Measurements from ENCODE around the gene FGFR3. TPM values are rescaled to one million over a fixed set of nuclear protein-coding genes. Genes with fewer than 3 reads are reported as not detected.

Gene FGFR3
- total RNA-seq, 2 donors from 2014 or later: 8.7 to 78.2 TPM

- intact Hi-C loops (cut with DNase I): no loop called here
- peak overlapping the region in 1 of 2 donors; percentile 23 for H3K27ac ChIP-seq
- no peak for DNase-seq (ENCODE audit: low spot score)
- H3K9me3 ChIP-seq: no peaks in the 10 kb centered on the region
- peaks cover 5% of the 10 kb centered on the region for H3K4me1 ChIP-seq (replicated peaks)
- H3K4me3 ChIP-seq: no peak overlapping the region
- TF ChIP-seq POLR2A (IDR thresholded peaks at IDR 0.05) (peak; percentile 19), POLR2AphosphoS5 (IDR thresholded peaks at IDR 0.05) (no peak)
- TF ChIP-seq, protein P1, sequence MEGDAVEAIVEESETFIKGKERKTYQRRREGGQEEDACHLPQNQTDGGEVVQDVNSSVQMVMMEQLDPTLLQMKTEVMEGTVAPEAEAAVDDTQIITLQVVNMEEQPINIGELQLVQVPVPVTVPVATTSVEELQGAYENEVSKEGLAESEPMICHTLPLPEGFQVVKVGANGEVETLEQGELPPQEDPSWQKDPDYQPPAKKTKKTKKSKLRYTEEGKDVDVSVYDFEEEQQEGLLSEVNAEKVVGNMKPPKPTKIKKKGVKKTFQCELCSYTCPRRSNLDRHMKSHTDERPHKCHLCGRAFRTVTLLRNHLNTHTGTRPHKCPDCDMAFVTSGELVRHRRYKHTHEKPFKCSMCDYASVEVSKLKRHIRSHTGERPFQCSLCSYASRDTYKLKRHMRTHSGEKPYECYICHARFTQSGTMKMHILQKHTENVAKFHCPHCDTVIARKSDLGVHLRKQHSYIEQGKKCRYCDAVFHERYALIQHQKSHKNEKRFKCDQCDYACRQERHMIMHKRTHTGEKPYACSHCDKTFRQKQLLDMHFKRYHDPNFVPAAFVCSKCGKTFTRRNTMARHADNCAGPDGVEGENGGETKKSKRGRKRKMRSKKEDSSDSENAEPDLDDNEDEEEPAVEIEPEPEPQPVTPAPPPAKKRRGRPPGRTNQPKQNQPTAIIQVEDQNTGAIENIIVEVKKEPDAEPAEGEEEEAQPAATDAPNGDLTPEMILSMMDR (IDR thresholded peaks at IDR 0.05): no peak
- 63% methylated on average over 8 of the region's 8 CpGs for WGBS
- H3K27me3 ChIP-seq (replicated peaks; ENCODE audit: insufficient read depth): peaks cover 4% of the 10 kb centered on the region
- H3K36me3 ChIP-seq: no peaks in the 10 kb centered on the region
These were observed 41.2 kb upstream of the FGFR3 start for GRCh38 chr4:1751919-1752283.

GRCh38 chr4:1752284-1753041 is 40.6 kb upstream of the FGFR3 start:
- H3K4me1 ChIP-seq (replicated peaks): peaks cover 5% of the 10 kb centered on the region
- TF ChIP-seq, protein P1 (IDR thresholded peaks at IDR 0.05): peak in 1 of 4 experiments; percentile 47
- TF ChIP-seq POLR2A (IDR thresholded peaks at IDR 0.05) (no peak), POLR2AphosphoS5 (IDR thresholded peaks at IDR 0.05) (peak; percentile 49)
- whole genome bisulfite sequencing: 31% methylated on average over 34 of the region's 35 CpGs
- intact Hi-C loops (cut with DNase I): no loop called here
- no peaks in the 10 kb centered on the region for H3K9me3 ChIP-seq
- peak overlapping the region; percentile 21 to 23 for H3K27ac ChIP-seq
- H3K27me3 ChIP-seq (replicated peaks; ENCODE audit: insufficient read depth): peaks cover 4% of the 10 kb centered on the region
- no peak overlapping the region for H3K4me3 ChIP-seq
- H3K36me3 ChIP-seq: no peaks in the 10 kb centered on the region
- peak; percentile 62 for DNase-seq (ENCODE audit: low spot score)

DNA sequence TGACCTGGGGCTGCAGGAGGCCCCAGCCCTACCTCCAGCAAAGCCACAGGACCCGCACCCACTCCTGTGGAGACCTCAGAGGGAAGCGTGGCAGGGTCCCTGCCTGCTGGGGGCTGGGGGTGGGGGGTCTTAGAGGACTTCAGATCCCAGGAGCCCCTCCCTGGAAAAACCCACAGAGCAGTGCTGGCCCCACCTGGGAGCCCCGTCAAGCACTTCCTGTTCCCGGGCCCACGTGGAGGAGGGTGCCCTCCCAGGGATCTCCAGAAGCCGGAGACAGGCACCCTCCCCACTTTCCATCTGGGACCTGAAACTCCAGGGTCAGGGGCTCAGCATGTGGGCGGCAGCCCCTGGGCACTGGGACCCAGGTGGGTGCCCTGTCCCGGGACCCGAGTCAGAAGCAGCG is 39.8 kb upstream of the FGFR3 start:
- H3K9me3 ChIP-seq: no peaks in the 10 kb centered on the region
- no peak overlapping the region for H3K4me3 ChIP-seq
- TF ChIP-seq, protein P1 (IDR thresholded peaks at IDR 0.05): no peak
- no peak for TF ChIP-seq POLR2AphosphoS5 (IDR thresholded peaks at IDR 0.05)
- no peak for TF ChIP-seq POLR2A (IDR thresholded peaks at IDR 0.05)
- H3K27ac ChIP-seq: no peak overlapping the region
- WGBS: 76% methylated on average over 7 of the region's 10 CpGs
- H3K36me3 ChIP-seq: no peaks in the 10 kb centered on the region
- intact Hi-C loops (cut with DNase I): no loop called here
- H3K27me3 ChIP-seq (replicated peaks; ENCODE audit: insufficient read depth): peaks cover 2% of the 10 kb centered on the region
- H3K4me1 ChIP-seq (replicated peaks): peaks cover 4% of the 10 kb centered on the region
- DNase-seq (ENCODE audit: low spot score): no peak

DNA sequence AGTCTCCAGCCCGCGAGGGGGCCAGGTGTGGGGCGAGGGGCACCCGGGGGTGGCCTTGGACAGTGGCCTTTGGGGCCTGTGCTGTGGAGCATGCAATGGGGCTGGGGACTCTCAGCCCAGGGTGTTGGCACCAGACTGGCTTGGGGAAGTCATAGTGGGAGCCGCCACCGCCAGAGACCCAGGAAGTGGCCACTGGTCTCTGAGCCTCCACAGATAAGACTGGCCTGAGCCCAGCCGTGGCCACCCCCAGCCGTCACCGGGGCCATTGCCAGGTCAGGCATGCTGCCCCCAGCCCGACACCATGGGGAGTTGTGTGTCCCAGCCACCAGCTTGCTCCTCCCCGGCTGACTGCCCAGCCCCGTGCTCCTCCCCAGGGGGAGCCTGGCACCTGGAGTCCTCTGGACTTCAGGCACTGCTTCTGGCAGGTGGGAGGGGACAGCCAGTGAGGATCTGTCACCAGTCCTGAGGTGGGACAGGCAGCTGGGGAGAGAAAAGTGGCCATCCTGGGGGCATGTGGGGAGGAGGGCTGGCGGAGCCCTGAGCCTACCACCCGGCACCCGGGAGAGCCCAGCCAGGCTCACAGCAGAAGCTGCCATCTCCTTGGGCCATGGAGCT is 39.3 kb upstream of the FGFR3 start:
- Histone ChIP-seq H3K27me3 (replicated peaks; ENCODE audit: insufficient read depth) (no peaks in the 10 kb centered on the region), H3K36me3 (no peaks in the 10 kb centered on the region), H3K4me3 (no peak overlapping the region), H3K9me3 (no peaks in the 10 kb centered on the region), H3K4me1 (replicated peaks) (no peaks in the 10 kb centered on the region), H3K27ac (no peak overlapping the region)
- no peak for DNase-seq (ENCODE audit: low spot score)
- 77% methylated on average over 11 of the region's 15 CpGs for WGBS
- TF ChIP-seq POLR2AphosphoS5 (IDR thresholded peaks at IDR 0.05) (no peak), POLR2A (IDR thresholded peaks at IDR 0.05) (no peak)
- intact Hi-C loops (cut with DNase I): no loop called here

GRCh38 chr4:1754336-1754735 is 38.8 kb upstream of the FGFR3 start:
- WGBS: 88% methylated on average over 5 of the region's 5 CpGs
- no peak for DNase-seq (ENCODE audit: low spot score)
- no peak for TF ChIP-seq POLR2AphosphoS5 (IDR thresholded peaks at IDR 0.05)
- Histone ChIP-seq H3K9me3 (no peaks in the 10 kb centered on the region), H3K27me3 (replicated peaks; ENCODE audit: insufficient read depth) (no peaks in the 10 kb centered on the region), H3K4me1 (replicated peaks) (no peaks in the 10 kb centered on the region), H3K36me3 (no peaks in the 10 kb centered on the region), H3K27ac (no peak overlapping the region), H3K4me3 (no peak overlapping the region)
- intact Hi-C loops (cut with DNase I): no loop called here
